ENCODE results near the gene TTC13.
A peak's percentile ranks its signal among the peaks of the same experiment; 100 is the strongest.

Gene TTC13

DNA sequence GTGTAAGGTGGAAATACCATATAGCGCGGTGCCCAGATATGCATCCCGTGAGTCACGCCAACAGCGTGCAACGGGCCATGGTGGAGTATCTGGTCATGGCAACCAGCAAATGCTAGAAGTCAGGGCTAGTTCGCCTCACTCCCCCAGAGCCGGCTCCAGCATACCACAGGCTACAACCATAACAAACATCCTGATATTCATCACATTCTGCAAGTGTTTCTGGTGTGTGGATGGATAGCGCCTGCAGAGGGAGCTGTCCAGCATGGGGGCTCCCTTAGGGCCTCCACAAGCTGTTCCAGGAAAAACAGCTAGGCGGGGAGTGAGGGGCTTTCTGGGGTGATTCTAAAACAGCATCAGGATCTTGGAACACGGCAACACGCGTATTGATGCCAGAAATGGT is 117.2 kb downstream of the TTC13 start:
- no peak overlapping the region for H3K4me3 ChIP-seq (ENCODE audit: low read depth, low read length)
- TF ChIP-seq, protein P1, sequence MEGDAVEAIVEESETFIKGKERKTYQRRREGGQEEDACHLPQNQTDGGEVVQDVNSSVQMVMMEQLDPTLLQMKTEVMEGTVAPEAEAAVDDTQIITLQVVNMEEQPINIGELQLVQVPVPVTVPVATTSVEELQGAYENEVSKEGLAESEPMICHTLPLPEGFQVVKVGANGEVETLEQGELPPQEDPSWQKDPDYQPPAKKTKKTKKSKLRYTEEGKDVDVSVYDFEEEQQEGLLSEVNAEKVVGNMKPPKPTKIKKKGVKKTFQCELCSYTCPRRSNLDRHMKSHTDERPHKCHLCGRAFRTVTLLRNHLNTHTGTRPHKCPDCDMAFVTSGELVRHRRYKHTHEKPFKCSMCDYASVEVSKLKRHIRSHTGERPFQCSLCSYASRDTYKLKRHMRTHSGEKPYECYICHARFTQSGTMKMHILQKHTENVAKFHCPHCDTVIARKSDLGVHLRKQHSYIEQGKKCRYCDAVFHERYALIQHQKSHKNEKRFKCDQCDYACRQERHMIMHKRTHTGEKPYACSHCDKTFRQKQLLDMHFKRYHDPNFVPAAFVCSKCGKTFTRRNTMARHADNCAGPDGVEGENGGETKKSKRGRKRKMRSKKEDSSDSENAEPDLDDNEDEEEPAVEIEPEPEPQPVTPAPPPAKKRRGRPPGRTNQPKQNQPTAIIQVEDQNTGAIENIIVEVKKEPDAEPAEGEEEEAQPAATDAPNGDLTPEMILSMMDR (IDR thresholded peaks at IDR 0.05; ENCODE audit: low read depth, low read length): 0 out of 2 replicates have a peak, but pooled peaks have one; percentile 11

DNA sequence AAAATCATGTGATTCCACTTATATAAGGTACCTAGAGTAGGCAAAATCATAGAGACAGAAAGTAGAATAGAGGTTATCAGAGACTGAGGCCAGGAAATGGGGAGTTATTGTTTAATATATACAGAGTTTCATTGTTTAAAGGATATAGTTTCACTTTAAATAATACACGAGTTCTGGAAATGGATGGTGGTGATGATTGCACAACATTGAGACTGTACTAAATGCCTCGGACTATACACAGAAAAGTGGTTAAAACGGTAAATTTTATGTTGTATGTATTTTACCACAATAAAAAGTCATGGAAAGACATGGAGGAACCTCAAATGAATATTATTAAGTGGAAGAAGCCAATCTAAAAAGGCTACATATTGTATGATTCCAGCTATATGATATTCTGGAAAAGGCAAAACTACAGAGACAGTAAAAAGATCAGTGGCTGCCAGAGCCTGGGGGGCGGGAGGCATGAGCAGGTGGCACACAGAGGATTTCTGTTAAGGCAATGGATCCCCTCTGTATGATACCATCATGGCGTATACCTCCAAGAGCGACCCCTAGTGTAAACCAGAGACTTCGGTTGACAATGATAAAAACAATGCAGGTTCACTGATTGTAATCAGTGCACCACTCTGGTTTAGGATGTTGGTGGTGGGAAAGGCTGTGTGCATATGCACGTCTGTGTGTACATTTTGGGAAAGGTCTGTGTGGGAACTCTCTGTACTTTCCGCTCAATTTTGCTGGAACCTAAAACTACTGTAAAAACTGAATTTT is 117.9 kb downstream of the TTC13 start:
- TF ChIP-seq, protein P1 (IDR thresholded peaks at IDR 0.05; ENCODE audit: low read depth, low read length): no peak
- H3K4me3 ChIP-seq (ENCODE audit: low read depth, low read length): no peak overlapping the region

DNA sequence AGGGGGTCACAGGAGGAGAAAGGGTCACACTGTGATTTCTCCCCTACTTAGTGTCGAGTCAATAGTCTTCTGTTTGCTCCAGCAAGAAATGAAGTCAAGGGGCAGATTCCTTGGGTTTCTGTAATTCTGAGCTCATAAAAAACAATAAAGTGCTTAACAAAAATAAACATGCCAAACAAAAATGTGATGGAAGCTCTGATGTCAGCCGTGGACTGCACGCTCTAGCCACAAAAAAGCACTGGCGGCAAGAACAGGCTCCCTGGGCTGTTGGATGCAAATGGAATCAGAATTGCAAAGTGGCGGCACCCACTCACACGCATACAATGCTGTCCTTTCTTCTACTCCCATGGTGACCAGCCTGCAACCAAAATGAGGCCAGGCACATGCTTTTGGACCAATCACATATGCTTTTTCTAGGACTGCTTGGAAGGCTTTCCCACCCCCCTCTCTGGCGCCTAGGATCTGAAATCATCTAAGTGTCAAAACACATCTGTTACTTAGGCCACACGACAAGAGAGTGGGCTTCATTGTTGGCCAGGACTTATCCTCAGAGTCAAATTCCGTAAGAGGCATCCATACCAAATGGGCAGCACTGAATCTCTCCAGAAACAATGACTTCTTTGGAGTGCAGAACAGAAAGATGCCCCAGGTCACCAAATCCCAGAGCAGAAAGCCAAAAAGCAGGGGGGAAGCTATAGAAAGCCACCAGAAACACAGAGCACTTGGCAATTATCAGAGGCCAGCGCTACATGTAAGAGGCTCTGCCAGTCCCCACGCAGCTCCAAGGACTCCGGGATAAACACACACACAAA is 119.5 kb downstream of the TTC13 start:
- no peak overlapping the region for H3K4me3 ChIP-seq (ENCODE audit: low read depth, low read length)

DNA sequence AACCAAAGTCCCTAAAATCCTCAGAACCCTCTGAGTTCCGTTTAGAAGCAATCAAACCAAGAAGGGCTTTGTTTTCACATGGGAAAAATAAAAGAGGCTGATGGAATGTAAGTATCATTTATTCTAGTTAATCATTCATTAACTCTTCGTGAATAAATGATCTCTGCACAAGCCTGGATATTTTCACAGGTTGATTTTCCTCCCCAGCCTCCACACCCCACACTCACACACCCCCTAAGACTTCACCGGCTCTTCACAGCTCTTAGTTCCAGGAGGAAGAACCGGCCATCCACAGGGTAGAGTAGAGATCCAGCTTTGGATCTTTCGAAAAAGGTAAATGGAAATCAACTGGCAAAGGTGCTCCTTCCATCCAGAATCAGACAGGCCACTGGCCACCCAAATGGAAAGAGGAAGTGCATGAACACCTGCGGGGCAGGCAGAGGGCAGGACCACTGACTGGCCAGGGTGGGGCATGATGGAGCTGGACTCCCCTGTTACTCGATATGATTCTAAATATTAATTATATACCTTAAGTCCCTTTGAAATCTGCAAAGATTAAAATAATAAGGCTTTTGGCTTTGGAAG is 120.3 kb downstream of the TTC13 start:
- TF ChIP-seq, protein P1 (IDR thresholded peaks at IDR 0.05; ENCODE audit: low read depth, low read length): no peak
- H3K4me3 ChIP-seq (ENCODE audit: low read depth, low read length): no peak overlapping the region

More for the DNA sequence above, 119.5 kb downstream of the TTC13 start:
- TF ChIP-seq, protein P1 (IDR thresholded peaks at IDR 0.05; ENCODE audit: low read depth, low read length): no peak

DNA sequence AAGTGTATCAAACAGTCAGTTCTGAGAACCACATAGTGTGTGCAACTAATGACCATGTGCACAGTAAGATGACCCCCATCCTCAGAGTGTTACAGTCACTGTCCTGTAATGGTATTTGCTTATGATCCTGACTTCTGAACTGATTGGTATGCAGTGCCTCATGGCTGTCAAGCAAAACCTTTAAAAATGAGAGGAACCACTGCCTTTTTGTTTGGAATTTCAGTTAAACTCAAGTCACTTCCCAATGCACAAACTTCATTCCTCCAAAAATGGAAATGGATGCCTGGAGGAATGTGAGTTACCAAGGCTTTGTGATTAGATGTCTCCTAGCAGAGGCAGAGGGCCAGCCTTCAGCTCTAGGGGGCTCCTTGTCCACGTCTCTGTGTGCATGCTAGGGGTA is 120.8 kb downstream of the TTC13 start:
- H3K4me3 ChIP-seq (ENCODE audit: low read depth, low read length): no peak overlapping the region
- TF ChIP-seq, protein P1 (IDR thresholded peaks at IDR 0.05; ENCODE audit: low read depth, low read length): no peak

DNA sequence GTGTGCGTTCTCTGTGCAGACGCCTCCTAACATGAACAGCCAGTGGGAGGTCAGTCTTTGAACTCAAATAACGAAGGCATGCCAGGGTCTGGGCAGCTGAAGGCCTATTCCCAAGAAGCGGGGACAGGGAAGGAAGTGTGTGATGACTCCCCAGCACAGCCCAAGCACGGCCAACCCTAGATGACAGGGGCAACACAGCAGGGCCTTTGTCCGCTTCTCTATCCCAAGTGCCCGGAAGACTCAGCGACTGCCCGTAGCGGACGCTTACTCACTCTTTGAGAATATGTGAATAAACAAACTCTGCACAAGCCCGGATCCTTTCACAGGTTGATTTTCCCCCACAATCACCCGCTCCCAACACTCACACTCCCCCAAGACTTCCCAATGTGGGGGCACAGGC is 121.6 kb downstream of the TTC13 start:
- TF ChIP-seq, protein P1 (IDR thresholded peaks at IDR 0.05; ENCODE audit: low read depth, low read length): no peak
- H3K4me3 ChIP-seq (ENCODE audit: low read depth, low read length): peak overlapping the region; percentile 24
